Testis (tissue), 3 donors: Measurements from ENCODE around the gene DHPS. TPM values are rescaled to one million over a fixed set of nuclear protein-coding genes. Genes with fewer than 3 reads are reported as not detected.
"Not testable (repeated sequence)": the region's sequence is repeated elsewhere in the genome, so short reads cannot be mapped to it uniquely, and the experiment has no call there.

Source experiments
- DNase-seq: peaks from one replicate; pipeline ENCODE4 v3.0.0-alpha.2; 2019
- H3K27ac ChIP-seq, 2 donors: fragments of 200-600 bp; sonication (generic); one replicate each; pipeline ENCODE4 v1.5.1; 2019
- H3K27me3 ChIP-seq: fragments of 200-600 bp; sonication (generic); one replicate; pipeline ENCODE4 v1.5.1; 2019
- H3K36me3 ChIP-seq: fragments of 200-600 bp; sonication (generic); one replicate; pipeline ENCODE4 v1.5.1; 2017; ENCODE audit warnings: low read depth; ENCODE audit errors: missing control alignments
- H3K4me1 ChIP-seq: fragments of 200-600 bp; sonication (generic); one replicate; pipeline ENCODE4 v1.5.1; 2019
- H3K4me3 ChIP-seq, 2 donors: fragments of 200-600 bp; sonication (generic); one replicate each; pipeline ENCODE4 v1.5.1; 2017 to 2019
- H3K9me3 ChIP-seq: fragments of 200-600 bp; sonication (generic); one replicate; pipeline ENCODE4 v1.5.1; 2017
- POLR2A ChIP-seq: fragments of 450-650 bp; IDR thresholded peaks from one replicate; pipeline ENCODE4 v1.6.1; 2017; ENCODE audit warnings: antibody characterized with exemption, mild to moderate bottlenecking, moderate library complexity
- WGBS, 2 donors: methylation state at CpG; one replicate each; pipeline ENCODE4 v1.1.5; 2018; 5-methylcytosine and 5-hydroxymethylcytosine counted together
- intact Hi-C: fragments of 100-400 bp; cut with DNase I; formaldehyde crosslinking; loops from one replicate; pipeline ENCODE4 v1.15.1; 2023; ENCODE audit warnings: low total_unique reads
- polyA plus RNA-seq: library from polyadenylated mRNA; stranded (reverse); fragments of 350-450 nt; fragmentation: Illumina TruSeq; extraction: RNeasy Lipid Tissue Mini Kit (QIAGEN cat#74804); gene quantifications from one replicate; pipeline ENCODE4 v1.2.3, GENCODE V29; 2014; ENCODE audit warnings: low read depth, low replicate concordance; ENCODE audit not compliant: insufficient read depth
- total RNA-seq, 2 donors: library from RNA; depleted of rRNA; stranded (reverse); fragments of >200 nt; gene quantifications; one replicate each; pipeline ENCODE4 v1.2.3, GENCODE V29; 2016
- TF ChIP-seq, protein P1 (sequence below), 3 experiments: fragments of 450-650 bp in 2 of 3; fragments of 200-600 bp in 1 of 3; sonication (generic) in 1 of 3; IDR thresholded peaks; one replicate each; pipeline ENCODE4 v1.5.1; 2016 to 2019; ENCODE audit warnings: antibody characterized with exemption in 3 of 3, mild to moderate bottlenecking in 2 of 3, moderate library complexity in 1 of 3

The DHPS gene
- total and polyA plus RNA-seq, 3 donors from 2014 or later, result 50.2 to 119 (median 85.9) TPM

DNA sequence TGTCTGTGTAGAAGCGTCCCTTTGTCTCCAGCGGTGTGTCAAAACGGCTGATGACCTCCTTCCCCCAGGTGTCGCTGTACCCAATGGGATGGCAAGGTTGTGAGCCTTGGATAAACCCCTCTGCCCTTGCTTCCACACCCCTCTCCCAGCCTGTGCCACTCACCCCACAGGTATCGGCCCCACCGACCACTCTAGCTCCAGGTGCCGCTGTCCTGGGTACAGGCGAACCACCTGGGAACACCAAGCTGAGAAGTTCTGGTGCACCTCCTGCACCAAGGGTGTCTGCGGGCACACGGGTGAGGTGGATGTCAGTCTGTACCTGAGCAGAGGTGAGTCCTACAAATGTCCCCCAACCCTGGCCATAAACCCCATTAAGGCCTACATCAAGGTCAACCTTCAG, 31.7 kb downstream of the DHPS start:
- WGBS, 2 donors, result 88 to 93% methylated on average over 9 to 10 of the region's 10 CpGs
- no peaks in the 10 kb centered on the region for H3K36me3 ChIP-seq
- no peak for TF ChIP-seq POLR2A
- TF ChIP-seq, protein P1, sequence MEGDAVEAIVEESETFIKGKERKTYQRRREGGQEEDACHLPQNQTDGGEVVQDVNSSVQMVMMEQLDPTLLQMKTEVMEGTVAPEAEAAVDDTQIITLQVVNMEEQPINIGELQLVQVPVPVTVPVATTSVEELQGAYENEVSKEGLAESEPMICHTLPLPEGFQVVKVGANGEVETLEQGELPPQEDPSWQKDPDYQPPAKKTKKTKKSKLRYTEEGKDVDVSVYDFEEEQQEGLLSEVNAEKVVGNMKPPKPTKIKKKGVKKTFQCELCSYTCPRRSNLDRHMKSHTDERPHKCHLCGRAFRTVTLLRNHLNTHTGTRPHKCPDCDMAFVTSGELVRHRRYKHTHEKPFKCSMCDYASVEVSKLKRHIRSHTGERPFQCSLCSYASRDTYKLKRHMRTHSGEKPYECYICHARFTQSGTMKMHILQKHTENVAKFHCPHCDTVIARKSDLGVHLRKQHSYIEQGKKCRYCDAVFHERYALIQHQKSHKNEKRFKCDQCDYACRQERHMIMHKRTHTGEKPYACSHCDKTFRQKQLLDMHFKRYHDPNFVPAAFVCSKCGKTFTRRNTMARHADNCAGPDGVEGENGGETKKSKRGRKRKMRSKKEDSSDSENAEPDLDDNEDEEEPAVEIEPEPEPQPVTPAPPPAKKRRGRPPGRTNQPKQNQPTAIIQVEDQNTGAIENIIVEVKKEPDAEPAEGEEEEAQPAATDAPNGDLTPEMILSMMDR (IDR thresholded peaks at IDR 0.05), result no peak
- H3K27me3 ChIP-seq, result no peaks in the 10 kb centered on the region
- H3K4me1 ChIP-seq, result peaks cover 2% of the 10 kb centered on the region
- H3K27ac ChIP-seq, result no peak overlapping the region
- no peaks in the 10 kb centered on the region for H3K9me3 ChIP-seq
- DNase-seq, result no peak
- H3K4me3 ChIP-seq, result no peak overlapping the region
- intact Hi-C loops, result no loop called here

DNA sequence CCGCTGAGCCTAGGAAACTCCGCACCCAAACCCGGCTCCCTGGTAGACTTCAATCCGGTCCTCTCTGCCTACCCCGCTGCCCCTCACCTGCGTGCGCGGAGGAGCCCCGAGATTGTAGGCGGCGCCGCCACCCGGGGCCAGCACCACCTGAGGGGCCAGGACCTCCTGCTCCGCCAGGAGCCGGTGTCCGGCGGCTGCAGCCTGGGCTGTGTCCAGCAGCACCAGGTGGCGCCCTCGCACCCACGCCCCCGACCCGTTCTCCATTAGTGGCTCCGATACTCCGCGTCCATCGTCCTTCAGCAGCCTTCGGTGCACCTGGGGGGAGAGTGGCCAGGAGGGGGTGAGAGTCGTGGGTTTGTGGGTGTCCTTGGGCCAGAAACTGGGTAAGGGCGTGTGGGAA, 33.6 kb downstream of the DHPS start:
- H3K4me1 ChIP-seq, result peaks cover 2% of the 10 kb centered on the region
- H3K4me3 ChIP-seq, result peak overlapping the region; percentile 21 to 26
- TF ChIP-seq, protein P1 (IDR thresholded peaks at IDR 0.05), result peak in 1 of 3 experiments; percentile 8
- no peak for TF ChIP-seq POLR2A
- DNase-seq, result no peak
- intact Hi-C loops, result no loop called here
- no peaks in the 10 kb centered on the region for H3K9me3 ChIP-seq
- H3K27me3 ChIP-seq, result no peaks in the 10 kb centered on the region
- no peak overlapping the region for H3K27ac ChIP-seq
- no peaks in the 10 kb centered on the region for H3K36me3 ChIP-seq
- 7 to 28% methylated on average over 15 to 26 of the region's 29 CpGs for WGBS, 2 donors

DNA sequence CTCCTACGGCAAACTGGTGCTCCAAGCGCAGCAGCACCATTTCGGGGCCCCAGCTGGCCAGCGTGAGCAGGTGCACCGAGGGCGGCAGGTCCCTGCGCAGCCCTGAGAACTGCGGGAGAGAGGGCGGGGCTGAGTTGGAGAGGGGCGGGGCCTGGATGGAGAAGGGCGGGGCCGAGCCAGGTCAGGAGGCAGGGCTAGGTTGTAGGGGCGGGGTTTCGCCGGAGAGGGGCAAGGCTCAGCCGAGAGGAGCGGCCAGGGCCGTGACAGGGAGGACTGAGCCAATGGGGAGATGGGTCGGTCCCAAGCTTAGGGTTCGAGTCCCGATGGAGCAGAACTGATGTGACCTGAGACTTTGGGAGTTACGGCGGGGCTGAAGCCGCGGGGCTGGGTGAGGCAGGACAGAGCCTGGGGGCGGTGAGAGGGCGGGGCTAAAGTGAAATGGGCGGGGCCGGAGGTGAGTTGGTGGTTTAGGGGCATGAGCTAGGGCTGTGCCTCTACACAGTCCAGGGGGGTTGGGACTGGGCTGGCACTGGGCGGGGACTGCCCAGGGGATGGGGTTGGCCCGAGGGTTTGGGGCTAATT, 34.1 kb downstream of the DHPS start:
- H3K27me3 ChIP-seq, result no peaks in the 10 kb centered on the region
- H3K27ac ChIP-seq, result no peak overlapping the region
- 15% methylated on average over 16 to 31 of the region's 31 CpGs for WGBS, 2 donors
- intact Hi-C loops, result no loop called here
- TF ChIP-seq POLR2A, result no peak
- H3K4me3 ChIP-seq, result peak overlapping the region; percentile 21 to 26
- peak; percentile 69 for DNase-seq
- H3K9me3 ChIP-seq, result no peaks in the 10 kb centered on the region
- H3K4me1 ChIP-seq, result peaks cover 2% of the 10 kb centered on the region
- H3K36me3 ChIP-seq, result no peaks in the 10 kb centered on the region

DNA sequence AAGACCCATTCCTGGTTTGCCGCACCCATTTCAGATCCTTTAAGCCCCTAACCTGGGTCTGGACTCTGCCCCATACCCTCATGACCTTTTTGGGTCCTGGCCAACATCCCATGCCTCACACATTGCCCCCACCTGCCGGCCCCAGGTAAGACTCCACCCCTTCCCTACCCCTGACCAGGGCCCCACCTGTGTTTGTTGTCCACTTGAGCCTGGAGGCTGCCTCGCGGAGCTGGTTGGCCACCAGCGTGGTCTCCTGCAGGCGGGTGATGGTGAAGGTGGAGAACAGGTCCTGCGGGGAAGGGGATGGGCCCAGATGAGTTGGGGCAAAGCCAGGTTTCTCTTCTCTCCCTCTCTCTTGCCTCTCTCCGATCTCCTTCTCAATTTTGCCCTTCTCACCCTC, 34.6 kb downstream of the DHPS start:
- Histone ChIP-seq H3K4me1 (peaks cover 2% of the 10 kb centered on the region), H3K27ac (no peak overlapping the region), H3K9me3 (no peaks in the 10 kb centered on the region), H3K27me3 (no peaks in the 10 kb centered on the region), H3K36me3 (no peaks in the 10 kb centered on the region), H3K4me3 (no peak overlapping the region)
- intact Hi-C loops, result no loop called here
- no peak for DNase-seq
- TF ChIP-seq POLR2A, result no peak
- WGBS, 2 donors, result 72 to 77% methylated on average over 5 to 8 of the region's 8 CpGs

DNA sequence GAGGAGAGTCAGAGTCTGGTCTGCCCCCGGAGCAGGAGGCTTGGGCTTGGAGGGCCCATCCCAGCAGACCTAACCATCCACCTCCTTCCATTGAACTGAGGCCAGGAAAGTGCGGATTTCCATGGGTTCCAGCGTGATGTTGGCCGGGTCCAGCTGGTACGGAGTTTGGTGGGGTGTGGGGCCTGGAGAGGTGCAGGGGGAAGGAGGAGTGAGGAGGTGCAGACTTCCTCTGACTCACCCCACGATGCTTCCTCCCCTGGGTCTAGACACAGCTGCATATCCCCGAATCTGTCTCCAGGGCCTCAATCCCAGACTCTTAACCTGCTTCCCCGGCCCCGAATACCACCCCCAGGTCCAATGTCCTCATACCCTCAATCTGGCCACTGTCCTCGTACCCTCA, 35.1 kb downstream of the DHPS start:
- Histone ChIP-seq H3K27me3 (no peaks in the 10 kb centered on the region), H3K4me1 (peaks cover 2% of the 10 kb centered on the region), H3K27ac (no peak overlapping the region), H3K4me3 (no peak overlapping the region), H3K36me3 (no peaks in the 10 kb centered on the region), H3K9me3 (no peaks in the 10 kb centered on the region)
- DNase-seq, result no peak
- intact Hi-C loops, result no loop called here
- 85 to 90% methylated on average over 10 of the region's 10 CpGs for WGBS, 2 donors
- TF ChIP-seq POLR2A, result no peak
- TF ChIP-seq, protein P1 (IDR thresholded peaks at IDR 0.05), result no peak

DNA sequence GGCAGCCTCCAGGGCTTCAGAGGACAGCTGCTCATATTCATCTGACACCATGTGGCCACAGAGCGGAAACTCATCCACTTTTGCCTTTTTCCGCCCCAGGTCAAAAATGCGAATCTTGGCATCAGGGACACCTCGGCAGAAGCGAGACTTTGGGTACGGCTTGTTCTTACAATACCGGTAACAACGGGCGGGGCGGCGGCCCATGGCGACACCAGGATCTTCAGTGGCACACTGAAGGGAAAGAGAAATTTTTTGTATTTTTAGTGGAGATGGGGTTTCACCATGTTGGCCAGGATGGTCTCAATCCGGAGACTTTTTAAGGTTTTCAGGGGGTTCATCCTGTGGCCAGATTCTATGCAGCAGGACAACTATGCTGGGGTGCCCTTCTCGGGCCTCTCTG, 38.0 kb downstream of the DHPS start:
- H3K27me3 ChIP-seq, H3K27ac ChIP-seq, intact Hi-C loops, H3K36me3 ChIP-seq, H3K9me3 ChIP-seq, DNase-seq, H3K4me3 ChIP-seq, H3K4me1 ChIP-seq: not testable (repeated sequence)
- 69 to 83% methylated on average over 14 of the region's 14 CpGs for WGBS, 2 donors
